ENCODE data around the gene LKAAEAR1.

GRCh38 chr20:64077541-64077875 is 6.7 kb downstream of the LKAAEAR1 start:
- TF ChIP-seq CTCF (conservative IDR thresholded peaks at IDR 0.05; ENCODE audit: low read depth in 2 of 2) (no peak), REST (IDR thresholded peaks at IDR 0.05; ENCODE audit: unreplicated experiment) (no peak), POLR2AphosphoS5 (IDR thresholded peaks at IDR 0.05; ENCODE audit: low read depth) (no peak), EZH2 (IDR thresholded peaks at IDR 0.05; ENCODE audit: low read depth, unreplicated experiment) (no peak), ZNF114 (CRISPR knock-in tag; IDR thresholded peaks at IDR 0.05) (no peak), JUNB (IDR thresholded peaks at IDR 0.05; ENCODE audit: unreplicated experiment) (no peak), EZH2phosphoT487 (IDR thresholded peaks at IDR 0.05; ENCODE audit: unreplicated experiment) (no peak), CREB1 (CRISPR knock-in tag; IDR thresholded peaks at IDR 0.05; ENCODE audit: low read depth) (no peak), STAT1 (IDR thresholded peaks at IDR 0.05; ENCODE audit: unreplicated experiment) (no peak), ZNF331 (CRISPR knock-in tag; IDR thresholded peaks at IDR 0.05; ENCODE audit: low read depth) (no peak)
